GM04503 (cell line): Measurements from ENCODE around the gene FCRL1.

Experiments used
- DNase-seq: peaks from one replicate; pipeline ENCODE4 v3.0.0-alpha.2; 2012; ENCODE audit warnings: low read depth

Gene FCRL1

DNA sequence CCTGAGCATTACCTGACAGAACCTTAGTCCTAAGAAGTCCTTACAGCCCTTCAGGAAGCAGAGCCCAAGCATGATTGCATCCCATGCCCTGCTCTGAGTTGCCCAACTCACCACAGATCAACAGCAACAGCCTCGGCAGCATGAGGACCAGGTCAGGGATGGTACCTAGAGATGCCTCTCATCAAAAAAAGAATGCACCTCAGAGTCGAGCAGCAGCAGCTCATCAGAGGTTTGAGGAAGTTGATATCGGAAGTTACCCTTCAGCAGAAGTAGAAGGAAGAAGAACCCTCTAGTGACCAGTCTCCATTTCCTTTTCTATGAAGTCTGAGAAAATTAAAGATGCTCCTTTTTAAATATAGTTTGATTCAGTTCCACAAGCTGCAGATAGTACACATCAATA lies at the start of gene FCRL1:
TSS of gene FCRL1 (minus strand) at position 225 of the 400 bp plus-strand sequence. CDS start at position 142, 83 bp downstream.
- DNase-seq, result no peak

GRCh38 chr1:157868654-157869053 lies 48.7 kb upstream of the FCRL1 start:
- DNase-seq, result no peak

DNA sequence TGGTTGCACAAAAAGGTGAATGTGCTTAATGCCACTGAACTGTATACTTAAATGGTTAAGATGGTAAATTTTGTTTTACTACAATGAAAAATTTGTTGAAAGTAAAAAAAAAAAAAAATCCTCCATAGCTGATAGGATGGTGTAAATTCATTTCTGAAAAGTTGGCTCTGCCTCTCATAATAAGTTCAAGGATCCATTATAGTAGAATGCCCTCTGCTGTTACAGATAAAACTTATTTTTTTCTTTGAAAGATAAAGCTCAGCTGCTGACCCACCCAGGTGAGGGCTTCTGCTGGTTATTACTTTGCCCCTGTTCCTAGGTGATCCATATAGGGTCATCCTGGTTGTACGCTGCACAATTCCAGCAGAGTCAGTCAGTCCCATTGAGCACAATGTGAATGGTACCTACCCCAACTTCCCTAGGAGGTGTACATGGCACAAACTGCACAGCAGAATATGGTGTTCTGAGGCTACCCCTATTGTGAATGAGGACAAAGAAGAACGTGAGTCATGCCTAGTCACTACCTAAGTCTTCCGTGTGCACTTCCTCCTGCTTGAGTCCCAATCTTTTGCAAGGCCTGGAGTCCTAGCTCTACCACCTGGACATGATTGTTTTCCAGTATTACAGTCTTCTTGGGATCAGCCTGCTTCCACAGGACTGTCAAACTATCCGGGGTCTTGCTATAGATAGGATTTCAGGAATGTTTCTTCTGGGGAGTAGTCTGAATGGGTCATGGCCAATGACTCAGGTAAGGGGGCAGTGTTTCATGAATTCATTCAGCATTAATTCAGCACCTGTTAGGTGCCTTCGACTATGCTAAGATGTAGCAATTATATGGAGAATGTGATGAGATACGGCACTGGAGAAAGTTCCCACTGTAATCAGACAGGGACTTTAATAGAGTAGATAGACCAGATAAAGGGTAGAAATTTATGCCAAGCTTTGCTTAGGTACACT lies 42.5 kb upstream of the FCRL1 start:
- no peak for DNase-seq

DNA sequence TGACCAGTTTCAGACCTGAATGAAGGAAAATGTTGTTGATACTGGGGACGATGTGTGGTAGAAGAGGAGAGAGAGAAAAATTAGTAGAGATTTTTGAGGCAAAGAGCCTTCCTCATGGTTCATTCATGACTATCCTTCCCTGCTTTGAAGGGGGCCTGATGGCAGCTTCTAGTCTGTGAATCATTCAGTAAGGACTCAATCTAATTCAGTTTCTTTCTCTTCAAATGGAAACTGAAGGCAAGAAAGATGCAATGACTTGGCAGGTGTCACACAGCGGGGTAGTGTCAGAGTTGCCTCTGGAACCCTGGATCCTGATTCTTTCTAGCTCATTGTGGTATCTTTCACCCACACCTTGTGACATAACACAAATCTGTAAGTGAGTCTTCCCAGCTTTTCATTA lies 36.6 kb upstream of the FCRL1 start:
- no peak for DNase-seq

DNA sequence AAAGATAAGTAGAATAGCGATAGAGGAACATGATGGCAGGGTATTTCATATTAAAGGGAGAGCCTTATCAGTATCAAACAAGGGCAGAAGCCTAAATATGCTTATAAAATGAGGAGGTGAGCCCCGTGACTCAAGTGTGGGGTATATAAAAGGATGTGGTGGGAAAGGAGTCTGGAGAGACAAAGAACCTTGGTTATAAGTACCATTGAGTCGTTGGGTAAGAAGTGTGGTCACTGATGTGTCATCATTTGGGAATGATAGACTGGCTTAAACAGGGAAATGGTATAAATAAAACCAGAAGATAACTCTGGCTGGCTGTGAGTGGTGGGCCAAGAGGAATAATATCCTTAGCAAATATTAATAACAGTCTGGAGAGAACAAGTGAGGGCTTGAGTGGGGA lies 32.6 kb upstream of the FCRL1 start:
- DNase-seq, result no peak

GRCh38 chr1:157849229-157849875 lies 29.4 kb upstream of the FCRL1 start:
- DNase-seq, result no peak

DNA sequence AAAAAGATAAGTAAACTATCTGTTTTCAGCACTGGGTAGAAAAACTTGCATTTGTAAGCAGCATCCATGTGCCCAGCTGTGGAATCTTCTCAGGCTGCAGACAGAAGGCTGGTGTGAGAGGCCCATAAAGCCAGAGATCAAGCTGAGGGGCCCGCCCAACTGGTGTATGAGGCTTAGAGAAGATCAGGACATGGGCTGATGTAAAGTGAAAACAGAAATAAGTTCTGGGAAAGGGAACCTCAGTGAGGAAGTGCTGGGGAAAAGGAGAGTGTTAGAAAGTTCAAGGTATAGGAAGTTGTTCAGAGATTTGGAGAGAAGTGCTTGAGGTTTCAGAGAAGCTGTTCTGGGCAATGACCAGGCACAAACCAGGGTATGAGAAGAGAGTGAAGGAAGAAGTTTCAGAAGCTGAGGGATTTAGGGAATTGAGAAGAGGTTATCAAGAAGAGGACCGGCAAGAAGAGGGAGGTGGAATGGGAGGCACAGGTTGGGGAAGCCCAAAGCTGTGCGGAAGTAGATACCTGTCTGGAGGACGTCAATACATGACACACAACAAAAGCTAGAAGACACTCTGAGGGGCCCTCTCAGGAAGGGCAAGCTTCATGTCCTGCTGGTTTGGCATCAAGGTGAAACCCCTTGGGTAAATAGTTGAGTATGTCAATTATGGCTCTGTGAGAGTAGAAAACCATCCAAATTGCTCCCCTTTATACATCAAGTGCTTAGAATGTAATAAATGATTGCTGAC lies 24.3 kb upstream of the FCRL1 start:
- DNase-seq, result no peak

DNA sequence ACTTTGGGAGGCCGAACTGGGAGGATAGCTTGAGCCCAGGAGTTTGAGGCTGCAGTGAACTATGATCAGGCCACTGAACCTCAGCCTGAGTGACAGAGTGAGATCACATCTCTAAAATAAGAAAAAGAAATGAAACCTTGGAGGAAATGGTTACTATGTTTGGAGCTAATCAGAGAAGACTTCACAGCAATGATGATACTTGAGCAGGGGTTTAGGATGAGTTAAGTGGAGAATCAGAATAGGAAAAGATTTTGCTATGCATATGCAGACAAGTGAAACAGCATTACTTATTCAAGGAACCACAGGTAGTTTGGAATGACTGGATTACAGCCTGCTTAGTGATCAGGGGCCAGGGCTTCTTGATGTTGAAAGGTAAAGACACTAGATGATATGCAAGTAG lies 23.0 kb upstream of the FCRL1 start:
- DNase-seq, result no peak

- DNase-seq, result no peak
Observed at GRCh38 chr1:157841708-157842107, 21.8 kb upstream of the FCRL1 start, which contains the start of gene CD5L. TSS of gene CD5L (minus strand) at chr1:157841808. CDS start at chr1:157841701, 107 bp downstream.

GRCh38 chr1:157838966-157839365 lies 19.0 kb upstream of the FCRL1 start:
- no peak for DNase-seq

DNA sequence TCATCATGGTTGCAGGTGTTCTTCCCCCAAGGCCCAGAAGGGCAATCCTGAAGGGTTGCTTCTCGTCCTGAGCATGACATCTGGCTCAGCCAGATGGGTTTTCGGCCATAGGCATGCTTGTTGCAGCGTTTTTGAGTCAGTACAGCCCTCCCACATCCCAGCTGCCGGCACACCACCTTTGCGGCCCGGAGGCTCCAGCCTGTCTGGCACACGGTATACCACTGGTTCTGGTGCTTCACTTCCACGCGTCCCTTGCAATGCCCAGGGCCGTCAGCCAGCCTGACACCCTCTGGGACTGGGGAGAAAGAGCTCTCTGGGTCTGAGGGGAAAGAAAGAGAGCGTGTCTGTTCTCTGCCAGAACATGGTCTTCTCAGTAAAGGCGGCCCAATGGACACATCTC lies 14.5 kb upstream of the FCRL1 start:
- no peak for DNase-seq

DNA sequence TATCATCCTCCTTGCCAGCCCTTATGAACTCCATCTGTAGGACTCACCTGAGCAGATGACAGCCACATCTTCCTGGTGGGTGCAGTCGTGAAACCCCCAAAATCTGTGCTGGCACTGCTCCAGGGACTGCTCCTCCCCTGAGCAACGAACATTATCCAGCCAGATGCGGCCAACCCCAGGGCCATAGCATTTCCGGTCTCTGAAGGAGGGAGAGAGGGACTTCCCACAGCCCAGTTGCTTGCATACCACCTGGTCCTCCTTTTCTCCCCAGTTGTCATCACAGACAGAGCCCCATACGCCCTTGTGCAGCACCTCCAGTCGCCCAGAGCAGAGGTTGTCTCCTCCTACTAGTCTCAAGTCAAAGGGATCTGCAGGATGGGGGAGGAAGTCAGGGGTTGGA lies 13.2 kb upstream of the FCRL1 start:
- DNase-seq, result no peak

GRCh38 chr1:157831968-157832626 lies 12.2 kb upstream of the FCRL1 start:
- no peak for DNase-seq

- DNase-seq, result no peak
Observed at GRCh38 chr1:157830887-157831286, 11.0 kb upstream of the FCRL1 start.

DNA sequence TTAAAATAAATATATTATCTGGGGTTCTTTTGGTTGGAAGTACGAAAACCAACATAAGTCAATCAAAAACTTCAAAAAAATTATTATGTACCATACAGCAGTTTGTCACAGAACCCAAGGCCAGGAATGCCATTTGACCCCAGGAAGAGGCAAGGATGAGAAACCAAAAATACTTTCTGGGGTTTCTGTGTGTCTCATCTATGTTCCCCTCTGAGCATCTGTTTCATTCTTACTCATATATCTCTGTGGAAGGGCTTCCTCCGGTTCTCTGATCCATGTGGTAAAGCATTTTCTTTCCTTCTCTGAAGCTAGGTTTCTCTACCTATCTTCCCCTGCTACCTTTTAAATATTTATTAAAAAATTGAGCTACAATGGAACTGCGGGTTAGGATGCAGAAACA lies 9.8 kb upstream of the FCRL1 start:
- DNase-seq, result no peak

GRCh38 chr1:157829210-157829609 lies 9.3 kb upstream of the FCRL1 start:
- no peak for DNase-seq

DNA sequence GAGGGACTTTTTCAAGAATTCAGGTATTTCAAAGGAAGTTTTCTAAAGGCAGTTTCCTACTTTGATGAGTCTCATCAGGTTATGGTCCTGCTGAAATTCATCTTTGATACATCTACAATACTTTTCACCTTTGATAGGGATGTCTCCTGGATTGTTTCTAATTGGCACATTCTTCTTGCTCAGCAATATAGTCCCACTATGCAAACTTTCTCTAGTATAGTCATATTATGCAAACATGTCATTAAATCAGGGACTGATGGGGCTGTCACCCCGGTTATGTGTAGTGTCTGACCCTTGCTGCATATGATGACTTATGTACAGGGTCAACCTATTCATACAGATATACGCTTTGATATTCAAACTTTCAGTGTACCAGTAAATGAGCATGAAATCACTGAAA lies 379 bp upstream of the FCRL1 start:
- no peak for DNase-seq

GRCh38 chr1:157819215-157819614 lies 705 bp downstream of the FCRL1 start:
- DNase-seq, result no peak

DNA sequence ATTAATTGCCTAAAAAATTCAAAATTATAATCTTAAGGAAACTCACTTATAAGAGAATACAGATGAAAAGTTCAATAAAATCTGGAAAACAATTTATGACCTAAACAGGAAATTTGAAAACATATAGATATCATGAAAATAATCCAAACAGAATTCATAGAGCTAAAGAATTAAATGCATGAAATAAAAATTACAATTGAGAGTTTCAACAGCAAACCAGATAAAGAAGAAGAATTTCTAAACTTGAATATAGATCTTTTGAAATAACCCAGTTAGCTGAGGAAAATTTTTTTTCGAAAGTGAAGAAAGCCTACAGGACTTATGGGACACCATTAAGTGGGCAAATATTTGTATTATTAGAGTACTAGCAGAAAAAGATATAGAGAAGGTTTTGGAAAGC lies 6.7 kb downstream of the FCRL1 start:
- DNase-seq, result no peak

GRCh38 chr1:157806431-157807149 lies 13.3 kb downstream of the FCRL1 start:
- DNase-seq, result no peak

- no peak for DNase-seq
Observed at GRCh38 chr1:157803851-157804250, 16.1 kb downstream of the FCRL1 start.
